Skin of body (tissue), 2 donors: Measurements from ENCODE around the gene GPR17. TPM values are rescaled to one million over a fixed set of nuclear protein-coding genes. Genes with fewer than 3 reads are reported as not detected.

Experiments
- DNase-seq: peaks from one replicate; lab custom pipeline; 2025; lab: John Stamatoyannopoulos, UW
- total RNA-seq: library from RNA; depleted of rRNA; stranded (reverse); fragments of >200 nt; gene quantifications from one replicate; pipeline ENCODE4 v1.2.3, GENCODE V29; 2014

The GPR17 gene
- total RNA-seq, 1 donor from 2014 or later: 0.79 TPM

GRCh38 chr2:127629637-127630036, 16.3 kb upstream of the GPR17 start:
- DNase-seq: no peak

- no peak for DNase-seq
Measured at GRCh38 chr2:127630096-127630863, 15.7 kb upstream of the GPR17 start.

DNA sequence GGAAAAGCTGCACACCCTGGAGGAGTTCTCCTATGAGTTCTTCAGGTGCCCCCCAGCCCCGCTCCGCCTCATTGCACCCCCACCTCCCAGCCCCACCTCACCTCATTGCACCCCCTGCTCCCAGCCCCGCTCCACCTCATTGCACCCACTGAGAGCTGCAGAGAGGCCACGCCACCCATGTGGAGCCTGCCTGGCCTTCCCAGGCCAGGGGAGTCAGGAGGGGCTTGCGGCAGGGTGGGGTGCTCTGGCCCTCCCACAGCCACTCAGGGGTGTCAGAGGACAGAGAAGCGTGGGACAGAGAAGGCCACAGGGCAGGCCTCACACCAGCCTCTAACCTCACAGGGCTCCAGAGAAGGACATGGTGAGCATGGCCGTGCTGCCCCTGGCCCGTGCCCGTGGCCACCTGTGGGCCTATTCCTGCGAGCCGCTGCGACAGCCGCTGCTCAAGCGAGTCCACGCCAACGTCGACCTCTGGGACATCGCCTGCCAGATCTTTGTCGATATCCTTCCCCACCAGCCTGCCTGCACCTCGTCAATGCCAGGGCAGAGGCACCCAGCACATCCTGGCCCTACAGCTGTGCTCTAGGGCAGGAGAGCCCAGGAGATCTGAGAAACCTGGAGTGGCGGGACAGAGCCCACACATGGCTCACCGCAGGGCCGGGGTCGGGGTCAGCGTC, 15.0 kb upstream of the GPR17 start:
- no peak for DNase-seq

- DNase-seq: no peak
Measured at GRCh38 chr2:127631541-127631996, 14.4 kb upstream of the GPR17 start.

DNA sequence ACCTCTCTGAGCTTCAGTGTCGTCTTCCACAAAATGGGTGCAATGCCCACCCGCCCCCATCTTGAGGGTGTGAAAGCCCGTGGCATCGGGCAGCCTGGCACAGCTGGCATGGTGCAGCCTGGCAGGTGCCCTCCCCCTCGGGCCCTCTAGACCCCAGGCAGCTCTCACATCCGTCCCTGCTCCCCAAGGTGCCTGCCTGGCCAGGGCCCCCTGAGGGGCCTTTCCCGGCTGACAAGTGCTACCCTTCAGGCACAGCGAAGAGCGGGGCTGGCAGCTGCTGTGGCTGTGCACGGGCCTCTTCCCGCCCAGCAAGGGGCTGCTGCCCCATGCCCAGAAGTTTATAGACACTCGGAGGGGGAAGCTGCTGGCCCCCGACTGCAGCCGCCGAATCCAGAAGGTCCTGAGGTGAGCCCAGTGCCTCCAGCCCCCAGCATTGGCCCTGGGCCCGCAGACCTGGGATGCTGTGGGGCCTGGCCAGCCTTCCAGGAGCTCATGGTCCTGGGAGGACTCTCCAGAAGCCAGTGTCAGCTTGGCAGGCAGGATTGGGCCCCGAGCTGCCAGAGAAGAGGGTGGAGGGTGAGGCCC, 13.9 kb upstream of the GPR17 start:
- no peak for DNase-seq

- no peak for DNase-seq
Measured at GRCh38 chr2:127632592-127633489, 13.1 kb upstream of the GPR17 start.

- DNase-seq: no peak
Measured at GRCh38 chr2:127633556-127634065, 12.3 kb upstream of the GPR17 start.

DNA sequence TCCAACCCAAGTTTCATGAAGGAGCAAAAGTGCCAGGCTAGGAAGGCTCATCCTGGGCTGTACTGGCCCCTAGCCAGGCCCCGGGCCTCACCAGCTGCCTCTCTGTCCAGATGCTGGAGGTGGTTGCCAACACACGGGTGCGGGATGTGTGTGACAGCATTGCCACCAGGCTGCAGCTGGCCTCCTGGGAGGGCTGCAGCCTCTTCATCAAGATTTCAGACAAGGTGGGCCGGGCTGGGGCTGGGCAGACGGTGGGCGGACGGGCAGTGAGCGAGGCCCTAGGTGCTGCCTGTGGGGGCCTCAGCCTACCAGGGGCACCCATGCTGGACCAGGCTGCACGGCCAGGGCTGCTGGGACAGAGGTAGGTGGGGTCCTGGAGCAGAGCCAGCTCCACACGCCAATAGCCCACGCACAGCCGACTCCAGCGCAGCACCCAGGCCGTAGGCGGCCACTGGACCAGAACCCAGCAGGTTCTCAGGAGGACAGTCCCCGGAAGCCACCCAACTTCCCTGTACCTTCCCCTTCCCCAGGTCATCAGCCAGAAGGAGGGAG, 11.8 kb upstream of the GPR17 start:
- no peak for DNase-seq

DNA sequence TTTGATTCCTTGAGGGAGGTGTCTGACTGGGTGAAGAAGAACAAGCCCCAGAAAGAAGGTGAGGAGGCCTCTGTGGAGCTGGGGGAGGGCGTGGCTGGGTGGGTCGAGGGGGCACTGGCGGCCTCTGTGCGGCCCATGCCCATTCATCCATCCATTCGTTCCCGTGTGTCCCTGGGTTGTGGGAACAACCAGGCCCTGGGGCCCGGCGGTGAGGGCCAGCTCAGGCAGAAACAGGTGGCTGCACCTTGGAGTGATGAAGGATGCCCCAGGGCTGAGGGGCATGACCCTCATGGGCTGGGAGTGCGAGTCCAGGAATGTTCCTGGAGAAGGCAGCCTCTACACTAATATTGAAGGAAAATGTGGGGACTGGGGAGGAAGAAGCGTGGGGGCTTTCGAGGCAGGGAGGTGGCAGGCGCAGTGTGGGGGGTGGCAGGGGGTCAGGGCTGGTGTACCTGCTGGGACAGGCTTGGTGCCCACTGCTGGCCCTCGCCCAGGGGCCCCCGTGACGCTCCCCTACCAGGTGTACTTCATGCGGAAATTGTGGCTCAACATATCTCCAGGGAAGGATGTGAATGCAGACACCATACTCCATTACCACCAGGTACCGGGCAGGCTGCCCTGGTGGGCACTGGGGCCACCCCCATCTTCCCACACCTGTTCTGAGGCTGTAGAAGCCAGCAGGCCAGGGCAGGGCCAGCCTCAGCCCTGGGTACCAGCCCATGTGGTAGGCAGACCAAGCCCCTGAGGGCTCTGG, 11.2 kb upstream of the GPR17 start:
- DNase-seq: no peak

DNA sequence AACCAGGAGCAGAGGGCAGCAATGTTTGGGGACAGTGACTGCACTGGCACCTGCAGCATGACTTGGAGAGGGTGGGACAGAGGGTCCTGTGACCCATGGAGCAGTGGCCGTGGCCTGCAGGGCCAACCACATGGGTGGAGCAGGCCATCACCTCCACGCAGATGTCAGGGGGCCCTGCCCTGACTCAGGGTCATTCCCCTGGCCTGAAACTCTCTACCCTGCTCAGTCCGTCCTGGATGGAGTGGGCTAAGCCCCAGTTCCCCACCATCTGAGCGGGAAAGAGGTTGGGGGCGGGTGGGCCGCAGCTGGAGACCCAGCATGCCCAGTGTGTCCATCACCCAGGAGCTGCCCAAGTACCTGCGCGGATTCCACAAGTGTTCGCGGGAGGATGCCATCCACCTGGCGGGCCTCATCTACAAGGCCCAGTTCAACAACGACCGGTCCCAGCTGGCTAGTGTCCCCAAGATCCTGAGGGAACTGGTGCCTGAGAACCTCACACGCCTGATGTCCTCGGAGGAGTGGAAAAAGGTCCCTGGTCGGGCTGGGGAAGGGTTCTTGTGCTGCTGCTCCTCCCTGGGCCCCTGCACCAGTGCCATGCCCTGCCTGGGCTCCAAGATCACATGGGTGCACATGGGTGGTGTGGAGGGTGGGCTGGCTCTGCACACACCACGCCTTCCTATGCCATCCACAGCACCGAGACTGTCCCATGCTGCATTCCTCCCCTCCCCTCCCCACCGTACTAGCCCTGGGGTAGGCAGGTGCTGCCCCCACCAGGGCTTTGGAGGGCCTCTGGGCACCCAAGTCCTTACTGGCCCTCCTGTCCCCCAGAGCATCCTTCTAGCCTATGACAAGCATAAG, 10.3 kb upstream of the GPR17 start:
- DNase-seq: no peak

- no peak for DNase-seq
Measured at GRCh38 chr2:127636248-127637235, 9.4 kb upstream of the GPR17 start.

DNA sequence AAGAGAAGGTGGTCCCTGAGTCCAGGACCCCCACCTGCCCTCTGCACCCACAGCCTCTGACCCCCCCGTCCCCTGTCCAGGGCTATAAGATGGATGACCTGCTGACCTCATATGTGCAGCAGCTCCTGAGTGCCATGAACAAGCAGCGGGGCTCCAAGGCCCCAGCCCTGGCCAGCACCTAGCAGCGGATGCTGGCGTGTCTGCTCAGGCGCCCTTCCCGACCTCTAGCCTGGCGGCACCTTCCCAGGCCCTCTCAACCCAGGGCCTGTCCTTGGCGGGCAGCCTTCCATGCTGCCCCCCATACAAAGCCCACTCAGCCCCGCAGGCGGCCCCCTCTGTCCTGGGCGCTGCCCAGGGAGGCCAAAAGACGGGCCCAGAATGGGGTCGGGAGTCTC, 8.7 kb upstream of the GPR17 start:
- no peak for DNase-seq

DNA sequence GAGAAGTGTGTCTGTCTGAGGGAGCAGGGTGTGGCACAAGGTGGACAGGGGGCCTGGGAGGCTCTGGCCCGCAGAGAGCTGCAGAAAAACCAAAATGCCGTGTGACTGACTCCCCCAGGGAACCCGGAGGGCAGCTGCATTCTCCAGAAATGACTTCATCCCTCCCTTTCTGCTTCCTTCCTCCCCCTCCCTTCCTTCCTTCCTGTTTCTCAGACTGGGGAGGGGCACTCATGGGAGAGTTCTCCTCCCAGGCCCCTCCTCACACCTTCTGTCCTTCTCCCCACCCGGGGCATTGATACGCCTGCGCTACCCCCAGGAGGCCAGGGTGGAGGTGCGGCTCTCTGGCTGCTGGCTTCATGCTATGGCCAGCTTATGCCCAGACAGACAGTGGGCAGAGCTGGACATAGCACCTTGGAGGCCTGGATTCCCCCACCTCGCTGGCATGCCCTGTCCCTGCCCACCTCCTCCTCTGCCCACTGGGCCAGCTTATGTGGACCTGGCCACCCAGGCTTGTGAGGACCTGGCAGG, 8.2 kb upstream of the GPR17 start:
- DNase-seq: peak; percentile 66

DNA sequence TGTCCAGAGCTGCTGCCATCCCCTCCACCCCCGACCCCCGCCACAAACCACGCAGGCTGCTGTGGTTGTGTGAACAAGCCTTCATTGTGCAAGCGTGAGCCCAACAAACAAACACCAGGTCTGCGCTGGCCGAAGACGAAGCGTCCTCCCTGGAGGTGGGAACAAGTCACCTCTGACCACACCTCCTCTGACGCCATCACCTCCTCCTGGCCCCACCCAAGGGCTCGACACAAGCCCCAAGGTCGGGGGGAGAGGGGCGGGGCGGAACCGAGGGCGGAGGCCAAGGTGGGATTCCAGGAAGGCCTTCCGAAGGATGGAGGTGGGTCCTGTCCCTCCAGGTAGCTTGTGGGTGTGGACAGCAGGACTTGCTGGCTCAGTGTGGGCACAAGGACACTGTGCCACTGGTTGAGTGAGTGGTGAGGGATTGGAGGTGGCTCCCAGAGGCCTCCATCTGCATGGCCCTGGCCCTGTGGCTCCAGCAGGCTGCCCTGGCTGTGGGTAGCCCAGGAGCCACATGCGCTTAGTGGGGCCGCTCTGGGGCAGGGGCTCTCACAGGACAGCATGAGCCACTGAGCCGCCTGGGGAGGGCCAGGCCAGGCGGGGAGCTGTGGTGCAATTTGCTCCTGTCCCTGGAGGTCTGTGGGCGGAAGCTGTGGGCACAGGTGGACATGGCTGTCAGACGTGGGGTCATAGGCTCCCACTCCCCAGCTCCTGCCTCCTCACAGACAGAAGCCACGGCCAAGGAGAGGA, 7.4 kb upstream of the GPR17 start:
- DNase-seq: no peak

- DNase-seq: no peak
Measured at GRCh38 chr2:127639111-127639474, 6.9 kb upstream of the GPR17 start.

DNA sequence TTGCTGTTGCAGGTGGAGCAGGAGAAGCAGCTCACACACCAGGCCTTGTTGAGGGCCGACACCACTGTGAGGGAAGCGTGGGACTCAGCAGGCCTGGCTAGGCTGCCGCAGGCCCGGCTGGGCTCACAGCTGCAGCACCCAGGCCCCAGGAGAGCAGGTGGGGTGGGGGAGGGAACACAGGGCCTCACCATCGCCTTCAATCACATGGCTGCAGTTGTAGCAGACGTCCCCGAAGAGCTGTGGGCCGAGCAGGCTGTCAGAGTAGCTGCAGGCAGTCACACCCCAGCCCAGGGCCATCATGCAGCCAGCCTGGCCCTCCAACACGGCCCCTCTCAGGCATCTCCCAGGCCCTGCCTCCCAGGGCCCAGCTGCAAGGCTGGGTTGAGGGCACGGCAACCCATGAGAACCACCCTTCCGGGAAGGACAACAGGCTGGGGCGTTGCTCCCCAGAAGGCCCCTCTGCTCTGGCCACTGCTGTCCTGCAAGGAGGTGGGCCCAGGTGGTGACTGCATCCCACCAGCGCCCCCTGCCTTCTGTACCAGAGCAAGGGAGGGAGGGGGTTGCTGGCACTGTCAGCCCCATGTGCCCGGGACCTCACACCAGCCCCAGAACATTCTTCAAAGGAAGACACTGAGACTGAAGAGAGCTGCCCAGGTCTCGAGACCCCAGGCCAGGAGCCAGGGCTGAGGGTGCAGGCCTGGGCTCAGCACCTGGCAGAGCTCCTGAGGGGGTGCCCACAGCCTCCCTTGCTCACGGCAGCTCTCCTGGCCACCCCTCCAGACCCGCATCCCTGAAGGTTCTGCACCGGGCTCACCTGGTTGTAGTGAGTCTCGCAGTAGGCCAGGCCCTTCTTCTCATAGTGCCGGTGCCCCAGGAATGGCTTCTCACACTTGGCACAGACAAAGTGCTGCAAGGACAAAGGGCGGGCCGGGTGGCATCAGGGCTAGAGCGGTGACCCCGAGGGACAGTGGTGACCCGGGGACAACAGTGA, 5.6 kb upstream of the GPR17 start:
- no peak for DNase-seq
